Fibroblast of the conjunctiva (primary cell): ENCODE results near the gene RERE.
A peak's percentile ranks its signal among the peaks of the same experiment; 100 is the strongest.

Source experiments
- DNase-seq: peaks from one replicate; pipeline ENCODE4 v3.0.0-alpha.2; 2010; ENCODE audit warnings: low read depth

Gene RERE

DNA sequence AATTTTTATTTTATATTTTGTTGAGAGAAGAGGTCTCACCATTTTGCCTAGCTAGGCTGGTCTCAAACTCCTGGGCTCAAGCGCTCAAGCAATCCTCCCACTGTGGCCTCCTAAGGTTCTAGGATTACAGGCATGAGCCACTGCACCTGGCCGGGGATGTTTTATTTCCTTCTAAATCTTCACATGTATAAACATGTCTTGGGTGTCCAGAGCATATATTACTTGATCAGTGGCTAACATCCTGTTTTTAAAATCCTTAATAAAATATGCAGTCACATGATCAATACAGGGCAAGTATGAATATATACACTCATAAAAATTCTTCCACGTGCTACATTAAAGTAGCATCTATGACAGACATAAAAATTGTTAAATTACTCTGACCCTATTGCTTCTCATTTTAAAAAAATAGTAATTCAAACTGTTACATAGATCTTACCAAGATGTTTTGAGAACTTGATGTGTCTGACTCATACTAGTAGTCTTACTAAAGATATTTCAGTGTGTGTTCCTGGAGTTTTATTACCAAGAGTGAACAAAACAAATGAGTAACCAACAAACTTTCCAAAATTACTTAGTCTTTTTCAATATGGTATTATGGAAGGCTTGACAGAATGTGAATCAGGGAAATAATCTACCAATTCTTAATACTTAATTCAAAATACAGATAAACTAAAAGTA lies 277.0 kb downstream of the RERE start:
- DNase-seq = peak; percentile 75

- DNase-seq = no peak
These were observed 277.8 kb downstream of the RERE start for GRCh38 chr1:8539683-8540082.

DNA sequence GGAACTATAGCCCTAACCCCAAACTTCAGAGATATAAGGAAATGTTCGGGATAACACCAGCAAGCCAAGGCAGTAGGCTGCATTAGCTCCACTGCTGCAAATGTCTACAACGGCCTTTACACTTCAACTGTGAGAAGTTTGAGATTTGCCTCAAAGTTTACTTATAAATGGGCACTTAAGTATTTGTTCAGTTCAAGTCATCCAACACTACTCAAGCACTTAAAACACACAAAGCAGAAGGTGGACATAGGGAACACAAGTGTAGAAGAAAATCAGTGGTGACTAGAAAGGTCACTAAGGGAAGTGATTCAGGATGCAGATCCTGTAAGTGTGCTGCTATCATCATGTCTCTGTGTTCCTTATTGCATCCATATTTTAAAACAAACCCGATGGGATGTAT lies 278.9 kb downstream of the RERE start:
- no peak for DNase-seq

- DNase-seq = no peak
These were observed 279.4 kb downstream of the RERE start for GRCh38 chr1:8537991-8538390.

DNA sequence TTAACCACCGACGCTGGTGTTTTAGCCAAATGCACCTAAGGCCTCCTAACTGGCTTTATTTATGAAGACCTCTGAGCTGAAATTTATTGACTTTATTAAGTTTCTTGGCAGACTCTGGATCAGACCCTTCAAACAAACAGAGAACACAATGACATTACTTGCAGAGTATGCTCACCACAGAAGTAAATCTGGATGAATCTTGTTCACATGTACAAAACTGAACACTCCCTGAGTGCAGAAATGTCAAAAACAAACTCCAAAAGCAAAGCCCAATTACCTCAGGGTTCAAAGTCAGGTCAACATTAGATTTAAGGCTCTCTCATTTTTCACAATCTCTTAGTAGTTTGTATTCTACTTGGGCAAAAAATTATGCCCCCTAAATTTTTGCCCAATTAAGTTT lies 280.9 kb downstream of the RERE start:
- no peak for DNase-seq

- DNase-seq = no peak
These were observed 283.5 kb downstream of the RERE start for GRCh38 chr1:8533907-8534306.

GRCh38 chr1:8533124-8533523 lies 284.3 kb downstream of the RERE start:
- no peak for DNase-seq

- DNase-seq = no peak
These were observed 287.5 kb downstream of the RERE start for GRCh38 chr1:8529901-8530300.

- no peak for DNase-seq
These were observed 289.5 kb downstream of the RERE start for GRCh38 chr1:8527941-8528340.

- peak; percentile 95 for DNase-seq
These were observed 291.7 kb downstream of the RERE start for GRCh38 chr1:8525558-8526275.

DNA sequence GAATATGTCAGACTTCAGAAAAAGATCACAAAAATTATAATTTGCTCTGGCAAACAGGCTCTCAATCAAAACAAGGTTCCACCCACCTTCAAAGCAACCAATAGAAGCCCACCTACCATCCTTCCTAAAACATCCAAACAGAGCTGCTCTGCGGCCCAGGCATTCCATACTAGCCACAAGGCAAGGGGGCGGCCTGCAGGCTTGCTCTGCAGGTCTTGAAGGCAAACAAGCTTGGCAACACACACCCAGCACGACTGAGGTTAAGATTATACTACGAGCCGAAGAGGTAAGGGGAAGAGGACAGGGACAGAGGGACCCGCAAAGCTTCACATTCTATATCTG lies 292.3 kb downstream of the RERE start:
- peak; percentile 47 for DNase-seq

DNA sequence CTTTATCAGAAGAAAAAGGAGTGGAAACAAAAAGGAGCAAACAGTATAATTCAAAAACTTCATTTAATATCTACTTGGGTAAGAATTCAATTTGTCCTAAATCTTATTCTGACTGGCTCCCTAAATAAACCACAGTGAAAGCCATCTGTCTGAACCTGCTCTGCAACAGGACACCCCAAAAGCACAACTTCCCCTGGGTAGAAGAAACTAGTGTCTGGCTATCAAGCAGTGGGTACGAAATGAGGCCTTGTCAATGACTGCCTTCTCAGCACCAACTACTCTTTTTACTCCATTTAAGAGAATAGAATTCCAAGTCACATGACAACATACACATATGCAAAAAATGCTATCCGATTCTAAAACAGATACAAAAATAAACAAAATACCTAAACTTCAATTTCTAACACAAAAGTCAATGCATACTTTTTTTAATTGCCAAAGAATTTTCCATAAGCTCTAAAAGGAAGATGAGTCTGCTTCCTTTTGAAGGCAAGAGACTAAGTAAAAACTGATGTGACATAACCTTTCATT lies 292.7 kb downstream of the RERE start:
- DNase-seq = no peak

DNA sequence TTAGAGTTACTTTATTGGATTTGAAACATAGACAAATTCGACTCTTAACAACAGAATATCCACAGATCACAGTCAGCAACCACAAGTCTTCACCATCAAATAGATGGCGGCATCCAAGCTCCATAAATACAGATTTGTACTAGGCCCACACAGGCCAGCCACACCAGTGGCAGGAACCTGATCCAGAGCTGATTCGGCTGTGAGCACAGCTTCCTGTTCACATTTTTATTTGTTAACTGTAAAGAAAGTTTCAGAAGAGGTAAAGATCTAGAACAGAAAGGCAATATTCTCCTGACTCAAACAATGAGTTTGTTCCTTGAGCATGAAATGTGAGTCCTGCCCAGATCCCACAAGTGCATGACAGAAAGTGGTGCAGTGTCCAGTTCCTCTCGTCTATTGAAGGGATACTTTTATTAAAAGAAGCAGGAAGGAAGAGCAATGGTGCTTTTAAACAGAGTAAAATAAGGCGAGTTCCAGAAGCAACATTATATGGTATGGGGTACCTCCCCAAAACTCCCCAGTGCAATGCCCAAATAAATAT lies 293.7 kb downstream of the RERE start:
- DNase-seq = no peak

- no peak for DNase-seq
These were observed 296.9 kb downstream of the RERE start for GRCh38 chr1:8520483-8520966.

- no peak for DNase-seq
These were observed 298.3 kb downstream of the RERE start for GRCh38 chr1:8519167-8519566.

GRCh38 chr1:8518490-8518801 lies 299.0 kb downstream of the RERE start:
- no peak for DNase-seq

GRCh38 chr1:8517661-8518489 lies 299.6 kb downstream of the RERE start:
- peak; percentile 65 for DNase-seq

- no peak for DNase-seq
These were observed 300.5 kb downstream of the RERE start for GRCh38 chr1:8516793-8517556.

GRCh38 chr1:8516278-8516777 lies 301.1 kb downstream of the RERE start:
- DNase-seq = no peak

DNA sequence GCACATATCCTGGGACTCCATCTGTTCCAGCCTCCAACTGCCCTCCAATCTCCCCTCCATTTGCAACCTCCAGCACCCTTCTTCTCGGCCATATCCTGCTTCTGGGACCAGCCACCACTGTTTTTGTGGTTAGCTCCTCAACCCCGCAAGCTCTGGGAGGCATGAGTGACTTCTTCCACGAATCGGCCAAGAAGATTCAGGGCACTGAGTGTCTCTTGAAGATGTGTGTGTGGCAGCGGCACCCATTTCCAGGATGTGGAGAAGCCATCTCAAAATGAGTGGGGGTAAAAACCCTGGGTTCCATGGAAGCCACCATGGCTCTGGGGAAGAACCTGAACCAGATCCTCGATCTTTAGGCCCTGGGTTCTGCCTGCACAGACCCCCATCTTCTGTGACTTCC lies 304.9 kb downstream of the RERE start:
- DNase-seq = no peak

DNA sequence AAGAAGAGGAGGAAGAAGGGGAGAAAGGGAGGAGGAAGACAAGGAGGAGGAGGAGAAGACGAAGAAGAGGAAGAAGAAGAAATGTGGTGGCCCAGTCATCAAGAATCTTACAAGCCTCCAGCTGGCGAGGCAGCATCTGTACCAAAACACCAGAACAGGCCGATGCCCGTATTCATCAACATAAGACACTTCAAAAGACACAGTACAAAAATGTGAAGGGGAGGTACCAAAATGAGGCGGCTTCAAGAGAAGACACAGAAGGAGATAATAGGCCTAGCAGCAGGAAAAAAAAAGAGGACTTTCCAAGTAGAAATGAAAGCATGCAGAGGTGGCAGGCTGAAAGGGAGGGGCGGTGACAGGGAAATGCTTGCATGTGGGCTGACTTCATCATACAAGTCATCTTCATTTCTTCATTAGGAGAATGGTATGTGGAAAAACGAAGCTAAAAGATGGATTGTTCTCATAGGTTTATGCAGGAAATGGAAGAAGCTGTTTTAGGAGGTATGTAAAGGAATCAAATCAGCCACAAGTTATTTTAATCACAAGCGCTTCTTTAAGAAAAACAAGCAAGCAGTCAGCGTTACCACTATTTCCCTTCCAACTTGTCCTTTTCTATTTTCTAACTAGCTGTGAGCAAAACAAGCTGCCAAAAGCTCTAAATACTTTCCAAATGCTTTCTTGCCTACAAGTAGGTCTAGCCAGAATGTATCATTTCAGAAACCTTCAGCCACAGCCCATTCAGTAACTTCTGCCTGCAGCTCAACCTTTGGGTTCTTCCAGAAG lies 307.2 kb downstream of the RERE start:
- peak; percentile 47 for DNase-seq
